ENCODE measurements around the gene COL6A1.

COL6A1 gene

DNA sequence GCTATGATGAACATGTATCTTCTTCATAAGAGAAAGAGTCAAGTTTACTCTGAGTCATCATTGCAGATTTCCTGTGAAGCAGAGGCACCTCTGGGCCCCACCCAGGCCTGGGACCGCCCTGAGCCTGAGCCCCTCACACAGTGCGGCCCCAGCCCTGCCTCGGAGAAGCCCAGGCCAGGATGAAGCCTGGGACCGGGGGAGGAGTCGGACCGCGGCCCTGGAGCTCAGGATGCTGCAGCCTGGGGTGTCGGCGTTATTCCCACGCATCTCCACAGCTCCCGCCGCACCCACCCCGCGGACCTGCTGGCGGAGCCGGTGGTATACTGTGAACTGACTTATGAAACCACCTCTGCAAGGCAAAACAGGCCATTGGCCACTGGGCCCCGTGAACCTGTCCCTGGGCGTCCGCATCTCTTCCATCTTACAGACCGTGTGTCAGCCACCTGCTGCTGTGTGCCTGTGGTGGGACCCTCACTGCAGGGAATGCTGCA lies 2.4 kb upstream of the COL6A1 start:
- Histone ChIP-seq H3K27me3 (no peaks in the 10 kb centered on the region), H3K9me3 (no peaks in the 10 kb centered on the region), H3K27ac (peak overlapping the region; percentile 65 to 91), H3K36me3 (peaks cover 2 to 7% (median 3%) of the 10 kb centered on the region in 3 donors), H3K4me1 (peaks cover 5 to 57% (median 38%) of the 10 kb centered on the region in 4 donors), H3K4me3 (no peak overlapping the region)
- intact Hi-C loops (cut with DNase I; ENCODE audit: low total_unique reads): no loop called here
- TF ChIP-seq, protein P1, sequence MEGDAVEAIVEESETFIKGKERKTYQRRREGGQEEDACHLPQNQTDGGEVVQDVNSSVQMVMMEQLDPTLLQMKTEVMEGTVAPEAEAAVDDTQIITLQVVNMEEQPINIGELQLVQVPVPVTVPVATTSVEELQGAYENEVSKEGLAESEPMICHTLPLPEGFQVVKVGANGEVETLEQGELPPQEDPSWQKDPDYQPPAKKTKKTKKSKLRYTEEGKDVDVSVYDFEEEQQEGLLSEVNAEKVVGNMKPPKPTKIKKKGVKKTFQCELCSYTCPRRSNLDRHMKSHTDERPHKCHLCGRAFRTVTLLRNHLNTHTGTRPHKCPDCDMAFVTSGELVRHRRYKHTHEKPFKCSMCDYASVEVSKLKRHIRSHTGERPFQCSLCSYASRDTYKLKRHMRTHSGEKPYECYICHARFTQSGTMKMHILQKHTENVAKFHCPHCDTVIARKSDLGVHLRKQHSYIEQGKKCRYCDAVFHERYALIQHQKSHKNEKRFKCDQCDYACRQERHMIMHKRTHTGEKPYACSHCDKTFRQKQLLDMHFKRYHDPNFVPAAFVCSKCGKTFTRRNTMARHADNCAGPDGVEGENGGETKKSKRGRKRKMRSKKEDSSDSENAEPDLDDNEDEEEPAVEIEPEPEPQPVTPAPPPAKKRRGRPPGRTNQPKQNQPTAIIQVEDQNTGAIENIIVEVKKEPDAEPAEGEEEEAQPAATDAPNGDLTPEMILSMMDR (IDR thresholded peaks at IDR 0.05): no peak
- DNase-seq: peak; percentile 22 to 71

- intact Hi-C loops (cut with DNase I; ENCODE audit: low total_unique reads): no loop called here
- Histone ChIP-seq H3K4me3 (no peak overlapping the region), H3K36me3 (peaks cover 7 to 11% (median 8%) of the 10 kb centered on the region in 3 donors), H3K9me3 (no peaks in the 10 kb centered on the region), H3K27me3 (no peaks in the 10 kb centered on the region), H3K4me1 (peaks cover 2 to 57% (median 36%) of the 10 kb centered on the region in 4 donors), H3K27ac (peak overlapping the region; percentile 86 to 91)
- peak in 1 of 2 donors; percentile 22 for DNase-seq
- TF ChIP-seq, protein P1 (IDR thresholded peaks at IDR 0.05): no peak
Observed at GRCh38 chr21:45979651-45980050, 1.9 kb upstream of the COL6A1 start.

DNA sequence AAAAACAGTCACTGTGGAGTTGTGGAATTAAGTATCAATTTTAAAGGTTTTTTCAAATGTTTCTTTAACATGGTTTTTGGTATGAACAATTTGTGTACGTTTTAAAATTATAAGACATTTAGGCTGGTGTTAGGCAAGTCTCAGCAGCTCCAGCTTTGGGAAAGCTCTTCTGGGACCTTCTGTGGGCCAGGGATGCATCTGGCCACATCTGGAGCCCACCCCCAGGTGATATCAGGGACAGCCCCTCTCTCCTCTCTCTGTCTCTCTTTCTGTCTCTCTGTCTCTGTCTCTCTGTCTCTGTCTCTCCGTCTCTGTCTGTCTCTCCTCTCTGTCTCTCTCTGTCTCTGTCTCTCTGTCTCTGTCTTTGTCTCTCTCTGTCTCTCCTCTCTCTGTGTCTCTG lies 1.3 kb upstream of the COL6A1 start:
- Histone ChIP-seq H3K4me1 (peaks cover 0 to 57% (median 32%) of the 10 kb centered on the region in 4 donors), H3K27me3 (no peaks in the 10 kb centered on the region), H3K4me3 (no peak overlapping the region), H3K36me3 (peaks cover 13 to 17% (median 14%) of the 10 kb centered on the region in 3 donors), H3K9me3 (no peaks in the 10 kb centered on the region), H3K27ac (peak overlapping the region; percentile 86 to 91)
- DNase-seq: no peak
- TF ChIP-seq, protein P1 (IDR thresholded peaks at IDR 0.05): no peak
- intact Hi-C loops (cut with DNase I; ENCODE audit: low total_unique reads): no loop called here

- peak overlapping the region; percentile 97 for H3K4me3 ChIP-seq
- intact Hi-C loops (cut with DNase I; ENCODE audit: low total_unique reads): no loop called here
- H3K36me3 ChIP-seq: peaks cover 17 to 22% (median 18%) of the 10 kb centered on the region in 3 donors
- H3K27ac ChIP-seq: peak overlapping the region; percentile 86 to 91
- no peaks in the 10 kb centered on the region for H3K27me3 ChIP-seq
- no peak for DNase-seq
- TF ChIP-seq, protein P1 (IDR thresholded peaks at IDR 0.05): no peak
- H3K4me1 ChIP-seq: peaks cover 0 to 59% (median 33%) of the 10 kb centered on the region in 4 donors
- no peaks in the 10 kb centered on the region for H3K9me3 ChIP-seq
Observed at GRCh38 chr21:45980697-45981096, 873 bp upstream of the COL6A1 start.

DNA sequence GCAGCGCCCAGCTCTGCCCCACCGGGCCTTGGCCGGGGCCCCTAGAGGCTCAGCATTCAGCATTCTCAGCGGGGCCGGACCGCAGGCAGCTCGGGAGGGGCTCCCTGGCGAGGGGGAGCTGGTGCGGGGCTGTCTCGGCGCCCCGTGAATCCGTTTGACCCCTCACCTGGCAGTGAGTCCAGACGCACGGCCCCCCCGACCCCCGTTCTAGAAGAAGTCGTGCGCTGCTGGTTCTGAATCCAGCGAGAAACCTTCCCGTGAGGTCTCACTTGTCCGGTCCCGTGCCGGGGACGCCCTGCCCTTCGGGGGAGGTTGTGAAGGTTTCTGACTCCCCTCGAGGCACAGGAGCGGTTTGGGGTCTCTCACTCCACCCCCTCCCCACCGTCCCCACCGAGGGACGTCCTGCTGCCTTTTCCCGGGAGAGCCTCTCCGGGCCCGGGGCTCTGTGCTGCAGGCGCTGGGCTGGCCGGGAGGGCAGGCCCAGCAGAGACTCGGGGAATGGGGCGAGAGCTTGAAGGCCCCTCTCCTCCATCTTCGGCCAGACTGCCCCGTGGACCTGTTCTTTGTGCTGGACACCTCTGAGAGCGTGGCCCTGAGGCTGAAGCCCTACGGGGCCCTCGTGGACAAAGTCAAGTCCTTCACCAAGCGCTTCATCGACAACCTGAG lies 655 bp downstream of the COL6A1 start:
- Histone ChIP-seq H3K9me3 (no peaks in the 10 kb centered on the region), H3K4me3 (peak overlapping the region; percentile 97), H3K4me1 (peaks cover 0 to 68% (median 38%) of the 10 kb centered on the region in 4 donors), H3K36me3 (peaks cover 32 to 37% (median 33%) of the 10 kb centered on the region in 3 donors), H3K27ac (peak overlapping the region; percentile 85 to 94), H3K27me3 (no peaks in the 10 kb centered on the region)
- TF ChIP-seq, protein P1 (IDR thresholded peaks at IDR 0.05): peak in 1 of 2 experiments; percentile 6
- DNase-seq: peak; percentile 30 to 86
- intact Hi-C loops (cut with DNase I; ENCODE audit: low total_unique reads): loop anchor here (2.0 kb wide), 1 partner anchor 73 kb away; no protein-coding TSS in a partner anchor

Data from tibial artery (tissue), 4 donors.